GM21367 (cell line): ENCODE data around the gene FZD1.
"Not testable (repeated sequence)": the region's sequence is repeated elsewhere in the genome, so short reads cannot be mapped to it uniquely, and the experiment has no call there.

Source experiments
- ATAC-seq: cut with Tn5 transposase; IDR thresholded peaks from one replicate; pipeline ENCODE4 v1.9.1; 2021; ENCODE audit not compliant: unreplicated experiment

Gene FZD1

DNA sequence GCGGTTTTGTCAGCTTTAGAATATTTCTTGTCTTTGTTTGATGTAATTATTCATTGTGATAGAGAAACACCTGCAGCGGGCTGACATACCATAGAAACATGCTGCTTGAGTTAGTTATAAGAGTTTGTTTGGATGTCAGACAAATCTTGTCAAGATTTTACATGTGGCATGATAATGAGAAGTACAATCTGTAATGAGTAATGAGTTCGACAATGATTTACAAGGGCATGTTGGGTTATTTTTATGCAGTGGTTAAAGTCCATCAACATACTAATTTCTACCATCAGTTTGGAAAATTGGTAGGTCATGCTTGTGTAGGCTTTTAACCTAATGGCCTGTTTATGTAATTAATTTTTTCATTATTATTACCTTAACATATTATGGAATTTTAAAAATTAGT, 31.3 kb downstream of the FZD1 start:
- no peak for ATAC-seq

- no peak for ATAC-seq
Measured at GRCh38 chr7:91297939-91298338, 33.7 kb downstream of the FZD1 start.

DNA sequence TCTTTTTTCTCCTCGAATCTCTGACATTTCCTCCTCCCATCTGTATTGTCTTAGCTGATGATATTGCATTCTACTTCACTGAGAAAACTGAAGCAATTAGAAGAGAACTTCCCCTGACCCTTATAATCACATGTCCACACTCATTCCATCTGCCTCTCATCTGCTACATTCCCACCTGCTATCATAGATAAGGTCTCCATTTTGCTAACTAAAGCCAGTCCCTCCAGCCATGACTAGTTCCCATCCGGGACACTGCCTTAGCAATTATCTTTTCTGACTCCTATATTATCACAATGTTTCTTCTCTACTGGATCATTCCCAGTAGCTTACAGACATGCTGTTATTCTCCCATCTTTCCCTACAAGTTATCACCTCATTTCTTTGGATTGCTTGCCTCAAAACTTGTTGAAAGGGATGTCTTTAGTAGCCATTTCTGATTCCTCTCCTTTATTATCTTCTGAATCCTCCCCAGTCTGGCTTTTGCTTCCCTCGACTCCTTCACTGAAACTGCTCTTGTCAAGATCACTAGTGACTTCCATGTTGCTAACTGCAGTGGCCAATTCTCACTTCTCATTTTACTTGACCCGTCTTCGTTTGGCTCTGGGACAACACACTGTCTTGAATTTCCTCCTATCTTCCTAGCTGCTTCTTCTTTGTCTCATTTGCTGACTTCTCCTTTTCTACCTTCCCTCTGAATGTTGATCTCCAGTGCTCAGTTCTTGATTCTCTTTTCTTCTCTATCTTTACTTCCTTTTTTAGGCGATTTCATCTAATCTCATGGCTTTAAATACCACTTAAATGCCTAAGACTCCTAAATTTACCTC, 35.9 kb downstream of the FZD1 start:
- no peak for ATAC-seq

DNA sequence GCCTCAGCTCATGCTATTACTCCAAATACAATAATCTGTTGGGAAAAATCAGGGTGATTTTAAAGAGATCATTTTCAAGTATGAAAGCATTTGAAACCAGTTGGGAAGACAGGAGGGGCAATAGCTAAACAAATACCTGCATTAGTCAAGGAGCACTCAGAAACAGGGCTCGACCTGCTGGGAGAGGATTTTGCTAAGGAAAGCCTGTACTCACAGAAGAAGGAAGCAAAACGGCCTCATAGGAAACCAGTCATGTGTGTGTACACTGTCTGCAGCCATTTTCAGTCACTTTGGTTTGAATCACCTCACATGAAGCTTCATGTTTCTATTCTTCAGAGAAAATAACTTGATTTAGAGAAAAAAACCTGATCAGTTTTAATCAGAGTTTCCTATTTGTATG, 38.6 kb downstream of the FZD1 start:
- no peak for ATAC-seq

GRCh38 chr7:91306266-91306665, 42.0 kb downstream of the FZD1 start:
- no peak for ATAC-seq

DNA sequence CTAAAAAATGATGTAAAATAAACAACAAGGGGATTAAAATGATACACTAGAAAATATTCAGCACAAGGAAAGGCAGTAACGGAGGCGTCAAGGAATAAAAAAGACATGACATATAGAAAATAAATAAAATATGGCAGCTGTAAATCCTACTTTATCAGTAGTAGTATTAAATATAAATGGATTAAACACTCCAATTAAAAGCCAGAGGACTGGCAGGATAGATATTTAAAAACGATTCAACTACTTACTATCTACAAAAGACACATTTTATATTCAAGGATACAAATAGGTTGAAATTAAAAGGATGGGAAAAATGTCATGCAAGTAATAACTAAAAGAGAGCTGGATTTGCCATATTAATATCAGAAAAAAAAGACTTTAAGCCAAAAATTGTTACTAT, 43.2 kb downstream of the FZD1 start:
- no peak for ATAC-seq

GRCh38 chr7:91308191-91308590, 44.0 kb downstream of the FZD1 start:
- ATAC-seq = not testable (repeated sequence)

- ATAC-seq = no peak
Measured at GRCh38 chr7:91310830-91311460, 46.7 kb downstream of the FZD1 start.

- ATAC-seq = no peak
Measured at GRCh38 chr7:91311839-91312238, 47.6 kb downstream of the FZD1 start.

GRCh38 chr7:91313113-91313512, 48.9 kb downstream of the FZD1 start:
- no peak for ATAC-seq

DNA sequence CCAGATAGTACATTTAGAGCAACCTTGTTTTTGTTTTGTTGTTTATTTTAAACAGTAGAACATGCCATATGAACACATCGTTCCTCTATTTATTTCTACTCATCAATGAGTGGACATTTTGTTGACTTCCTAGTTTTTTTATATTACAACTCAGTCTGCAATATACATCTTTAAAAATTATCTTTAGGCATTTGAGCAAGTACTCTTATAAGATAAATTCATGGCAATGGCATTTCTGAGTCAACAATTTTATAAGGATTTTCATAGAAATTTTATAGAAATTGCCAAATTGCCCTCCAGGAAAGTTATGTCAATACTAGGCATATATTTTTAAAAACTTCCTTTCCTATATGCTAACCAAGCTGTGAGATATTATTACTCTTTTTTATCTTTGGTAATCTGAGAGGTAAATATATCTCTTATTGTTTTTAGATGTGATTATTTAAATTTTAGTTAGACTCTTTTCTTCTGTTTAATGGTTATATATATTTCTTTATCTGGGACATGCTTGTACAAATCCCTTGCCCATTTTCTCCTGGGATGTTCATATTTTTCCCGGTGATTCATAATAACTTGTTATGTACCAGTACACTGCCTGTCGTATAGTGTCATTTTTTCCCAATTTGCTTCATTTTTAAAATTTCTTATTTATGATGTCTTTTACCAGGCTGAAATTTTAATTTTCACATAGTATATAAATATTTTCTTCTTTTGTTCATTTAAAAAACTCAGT, 50.5 kb downstream of the FZD1 start:
- ATAC-seq = no peak

DNA sequence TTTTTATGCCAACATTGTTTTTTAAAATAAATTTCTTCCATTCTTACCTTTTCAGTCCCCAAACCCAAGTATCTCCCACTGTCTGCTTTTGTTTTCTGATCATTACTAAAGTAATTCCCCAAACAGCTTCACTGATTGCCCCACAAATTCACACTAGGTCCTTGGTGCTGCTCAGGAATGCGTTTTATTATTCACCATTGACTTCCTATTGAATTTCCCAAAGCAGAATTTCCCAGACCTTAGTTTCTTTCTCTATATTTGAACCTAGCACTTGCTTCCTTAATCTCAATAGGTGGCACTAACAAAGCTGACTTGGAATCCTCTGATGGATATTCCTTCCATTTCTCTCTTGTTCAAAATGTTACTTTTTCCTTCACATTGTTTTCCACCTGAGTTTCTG, 52.2 kb downstream of the FZD1 start:
- no peak for ATAC-seq

GRCh38 chr7:91319351-91319750, 55.1 kb downstream of the FZD1 start:
- ATAC-seq = no peak

DNA sequence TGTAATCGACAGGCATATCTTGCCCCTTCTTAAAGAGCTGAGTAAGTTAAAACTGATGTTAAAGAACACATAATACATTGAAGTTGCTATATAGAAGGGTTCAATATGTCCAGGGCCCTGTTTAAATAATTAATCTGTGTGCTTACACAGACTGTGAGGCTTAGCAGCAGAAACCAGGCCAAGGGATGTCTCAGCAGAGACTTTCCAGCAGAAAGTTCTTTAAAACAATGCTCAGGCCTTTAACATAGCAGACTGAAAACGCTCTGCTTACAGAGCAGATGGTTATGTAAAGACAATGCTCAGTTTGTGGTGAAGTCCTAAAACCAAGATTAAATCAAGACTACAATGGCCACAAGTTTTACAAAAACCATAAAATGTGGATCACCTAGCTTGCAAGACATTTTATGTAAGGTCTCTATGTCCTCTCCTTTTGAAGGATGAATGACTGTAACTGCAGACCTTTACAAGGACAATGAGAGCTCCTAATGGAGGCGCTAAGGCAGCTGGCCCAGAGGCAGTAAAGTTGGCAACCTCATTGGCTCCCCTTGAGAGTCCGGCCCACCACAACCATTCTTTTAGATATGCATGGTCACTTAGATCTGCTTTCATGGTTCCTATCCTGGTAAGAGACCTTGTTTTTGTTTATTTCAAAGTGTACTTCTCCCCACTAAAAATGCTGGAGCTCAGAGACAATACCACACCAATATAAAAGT, 56.3 kb downstream of the FZD1 start:
- no peak for ATAC-seq
